SK-N-SH (cell line): ENCODE results near the gene APBA2. TPM values are rescaled to one million over a fixed set of nuclear protein-coding genes. Genes with fewer than 3 reads are reported as not detected.

Experiments
- CTCF ChIA-PET: fragments of 300-600, 350-600 bp; formaldehyde crosslinking; extraction: SDS; loops from one replicate; lab custom pipeline; 2021; lab: Yijun Ruan, JAX
- POLR2A ChIA-PET: fragments of 350-600 bp; sonication (Branson Sonifier 250); formaldehyde crosslinking; extraction: SDS; loops from one replicate; lab custom pipeline; 2020; ENCODE audit warnings: antibody characterized with exemption, inconsistent platforms; lab: Yijun Ruan, JAX
- DNase-seq: peaks from one replicate; pipeline ENCODE4 v3.0.0; 2012
- H2AFZ ChIP-seq: fragments of 200-600 bp; sonication (generic); 2 replicates; pipeline ENCODE4 v1.8.1; 2016; ENCODE audit warnings: antibody characterized with exemption, mild to moderate bottlenecking, low read depth
- H3F3A ChIP-seq: fragments of 200-600 bp; sonication (generic); replicated peaks from 2 replicates; pipeline ENCODE3; 2016; ENCODE audit warnings: antibody characterized with exemption, mild to moderate bottlenecking; ENCODE audit not compliant: insufficient read depth
- H3K27ac ChIP-seq, 2 experiments: fragments of 200-500 bp in 1 of 2; fragments of 200-600 bp in 1 of 2; sonication (Bioruptor generic) in 1 of 2; sonication (generic), shearing (Covaris generic) in 1 of 2; 2 replicates each; pipeline versions ENCODE4 v1.5.1 to v1.6.1; 2014 to 2016; ENCODE audit warnings: low read depth in 2 of 2, inconsistent platforms in 1 of 2, low read length in 1 of 2, mild to moderate bottlenecking in 1 of 2, mixed read lengths in 1 of 2
- H3K27me3 ChIP-seq: fragments of 200-600 bp; sonication (generic), shearing (Covaris generic); 2 replicates; pipeline ENCODE4 v1.6.1; 2016; ENCODE audit warnings: mixed run types; ENCODE audit not compliant: insufficient read depth
- H3K36me3 ChIP-seq, 2 experiments: fragments of 200-500 bp in 1 of 2; fragments of 200-600 bp in 1 of 2; sonication (Bioruptor generic) in 1 of 2; sonication (generic) in 1 of 2; replicated peaks in 1 of 2; 2 replicates each; pipeline versions ENCODE3 to v1.5.1; 2014 to 2016; ENCODE audit warnings: low read length in 1 of 2, mild to moderate bottlenecking in 1 of 2; ENCODE audit not compliant: insufficient read depth in 2 of 2, control insufficient read depth in 1 of 2
- H3K4me1 ChIP-seq, 2 experiments: fragments of 200-500 bp in 1 of 2; fragments of 200-600 bp in 1 of 2; sonication (Bioruptor generic) in 1 of 2; sonication (generic), shearing (Covaris generic) in 1 of 2; 2 replicates each; pipeline versions ENCODE4 v1.5.1 to v1.6.1; 2014 to 2016; ENCODE audit warnings: low read depth in 1 of 2, low read length in 1 of 2, mixed run types in 1 of 2; ENCODE audit not compliant: insufficient read depth in 2 of 2, control insufficient read depth in 1 of 2
- H3K4me2 ChIP-seq: fragments of 200-600 bp; sonication (generic), shearing (Covaris generic); 2 replicates; pipeline ENCODE4 v1.6.1; 2017; ENCODE audit warnings: mixed run types
- H3K4me3 ChIP-seq, 2 experiments: fragments of 200-500 bp in 1 of 2; fragments of 200-600 bp in 1 of 2; sonication (Bioruptor generic) in 1 of 2; sonication (generic), shearing (Covaris generic) in 1 of 2; 2 replicates each; pipeline versions ENCODE4 v1.5.1 to v1.8.1; 2014 to 2016; ENCODE audit warnings: low read depth in 2 of 2, inconsistent platforms in 1 of 2, low read length in 1 of 2, mild to moderate bottlenecking in 1 of 2, mixed read lengths in 1 of 2, moderate library complexity in 1 of 2
- H3K79me2 ChIP-seq: fragments of 200-600 bp; sonication (generic); 2 replicates; pipeline ENCODE4 v1.8.1; 2017; ENCODE audit warnings: mild to moderate bottlenecking; ENCODE audit not compliant: insufficient read depth
- H3K9ac ChIP-seq: fragments of 200-600 bp; sonication (generic); 2 replicates; pipeline ENCODE4 v1.6.1; 2017; ENCODE audit warnings: mixed run types
- H3K9me2 ChIP-seq: fragments of 200-600 bp; sonication (generic); 2 replicates; pipeline ENCODE4 v1.6.1; 2017; ENCODE audit warnings: mixed run types
- H3K9me3 ChIP-seq: fragments of 200-600 bp; sonication (generic); 2 replicates; pipeline ENCODE4 v1.6.1; 2017; ENCODE audit warnings: mixed run types, mild to moderate bottlenecking, moderate library complexity
- H4K20me1 ChIP-seq: fragments of 200-600 bp; sonication (generic); 2 replicates; pipeline ENCODE4 v1.6.1; 2017; ENCODE audit warnings: mild to moderate bottlenecking, mixed run types; ENCODE audit not compliant: insufficient read depth
- CTCF ChIP-seq: fragments of 200-600 bp; sonication (generic); IDR thresholded peaks from 2 replicates; pipeline ENCODE4 v1.6.1; 2017; ENCODE audit warnings: antibody characterized with exemption, mild to moderate bottlenecking, moderate library complexity
- ELF1 ChIP-seq: IDR thresholded peaks from 2 replicates; pipeline ENCODE4 v1.4.0; 2012
- EP300 ChIP-seq, 2 experiments: IDR thresholded peaks; 2 replicates each; pipeline versions ENCODE4 v1.4.0 to v1.6.1; 2012; ENCODE audit warnings: borderline replicate concordance in 1 of 2, low read depth in 1 of 2, low read length in 1 of 2
- FOXM1 ChIP-seq: IDR thresholded peaks from 2 replicates; pipeline ENCODE4 v1.4.0; 2012; ENCODE audit warnings: low read depth, mild to moderate bottlenecking
- GATA2 ChIP-seq: sonication (generic); formaldehyde crosslinking; IDR thresholded peaks from 2 replicates; pipeline ENCODE4 v1.5.0; 2020; ENCODE audit warnings: mild to moderate bottlenecking, missing genetic modification reagents
- JUND ChIP-seq: IDR thresholded peaks from 2 replicates; pipeline ENCODE4 v1.4.0; 2012
- MEF2A ChIP-seq: IDR thresholded peaks from 2 replicates; pipeline ENCODE4 v1.4.0; 2012; ENCODE audit warnings: low read depth, borderline replicate concordance
- NFIC ChIP-seq: IDR thresholded peaks from 2 replicates; pipeline ENCODE4 v1.4.0; 2012; ENCODE audit warnings: borderline replicate concordance
- NRF1 ChIP-seq: IDR thresholded peaks from 2 replicates; pipeline ENCODE4 v1.6.1; 2012; ENCODE audit warnings: low read depth, mild to moderate bottlenecking, low read length
- PBX3 ChIP-seq: IDR thresholded peaks from 2 replicates; pipeline ENCODE4; 2012
- POLR2AphosphoS5 ChIP-seq: IDR thresholded peaks from 2 replicates; pipeline ENCODE4 v1.6.1; 2012; ENCODE audit warnings: low read depth, low read length
- RAD21 ChIP-seq: IDR thresholded peaks from 2 replicates; pipeline ENCODE4 v1.6.1; 2012; ENCODE audit warnings: mild to moderate bottlenecking, low read length
- RCOR1 ChIP-seq: fragments of 150-350 bp; IDR thresholded peaks from 2 replicates; pipeline ENCODE4 v1.6.1; 2017; ENCODE audit warnings: antibody characterized with exemption, low read length
- RFX5 ChIP-seq: IDR thresholded peaks from 2 replicates; pipeline ENCODE4 v1.6.1; 2012; ENCODE audit warnings: mild to moderate bottlenecking, improper control_type of control experiment, low read length
- RXRA ChIP-seq: IDR thresholded peaks from 2 replicates; pipeline ENCODE4 v1.4.0; 2012; ENCODE audit warnings: low read depth, mild to moderate bottlenecking, borderline replicate concordance
- TAF1 ChIP-seq: IDR thresholded peaks from 2 replicates; pipeline ENCODE4 v1.6.1; 2012; ENCODE audit warnings: low read depth, mild to moderate bottlenecking, low read length, moderate library complexity, borderline replicate concordance
- TCF12 ChIP-seq: IDR thresholded peaks from 2 replicates; pipeline ENCODE4 v1.4.0; 2012
- TEAD4 ChIP-seq: IDR thresholded peaks from 2 replicates; pipeline ENCODE4 v1.4.0; 2012; ENCODE audit warnings: mild to moderate bottlenecking, borderline replicate concordance; ENCODE audit not compliant: insufficient read depth
- USF2 ChIP-seq: fragments of 150-350 bp; IDR thresholded peaks from 2 replicates; pipeline ENCODE4 v1.6.1; 2017; ENCODE audit warnings: antibody characterized with exemption, low read length, low read depth, borderline replicate concordance
- ZBTB33 ChIP-seq: IDR thresholded peaks from 2 replicates; pipeline ENCODE4 v1.4.0; 2012; ENCODE audit warnings: low read depth, borderline replicate concordance
- WGBS: methylation state at CpG from one replicate; pipeline ENCODE4 v1.1.6; 2017; ENCODE audit warnings: low lambda C conversion rate; 5-methylcytosine and 5-hydroxymethylcytosine counted together
- polyA plus RNA-seq, 3 experiments: library from polyadenylated mRNA; depleted of rRNA; stranded (reverse); fragments of >200 nt; gene quantifications; 2 replicates each; pipeline ENCODE4 v1.2.3, GENCODE V29; 2012

The APBA2 gene
- polyA plus RNA-seq, 1 of the 3 experiments (the other 2 are of a cell fraction) = 12.7 TPM

GRCh38 chr15:28888900-28889299 is 3.1 kb downstream of the APBA2 start:
- no peaks in the 10 kb centered on the region for H3K9me2 ChIP-seq
- no peak overlapping the region for H3K4me3 ChIP-seq
- no peaks in the 10 kb centered on the region for H3K36me3 ChIP-seq
- H3F3A ChIP-seq = no peaks in the 10 kb centered on the region
- H4K20me1 ChIP-seq = no peaks in the 10 kb centered on the region
- no peaks in the 10 kb centered on the region for H3K79me2 ChIP-seq
- H3K4me2 ChIP-seq = no peak overlapping the region
- no peaks in the 10 kb centered on the region for H3K27me3 ChIP-seq
- TF ChIP-seq ZBTB33 = no peak
- no peak for TF ChIP-seq EP300 (IDR thresholded peaks at IDR 0.05; ENCODE audit: borderline replicate concordance in 1 of 2, low read depth in 1 of 2, low read length in 1 of 2)
- TF ChIP-seq RFX5 = no peak
- no peak for TF ChIP-seq TAF1
- TF ChIP-seq NRF1 = no peak
- no peak for TF ChIP-seq JUND
- TF ChIP-seq RXRA = no peak
- TF ChIP-seq MEF2A = no peak
- no peak for TF ChIP-seq ELF1
- no peak for TF ChIP-seq TEAD4
- TF ChIP-seq POLR2AphosphoS5 = no peak
- no peak for TF ChIP-seq PBX3
- no peak for TF ChIP-seq RCOR1
- TF ChIP-seq NFIC = no peak
- no peak overlapping the region for H3K27ac ChIP-seq
- no peaks in the 10 kb centered on the region for H3K9me3 ChIP-seq
- H3K4me1 ChIP-seq = peaks cover 0 to 44% of the 10 kb centered on the region in 2 experiments; a peak in 1 of 4 replicates
- no peak overlapping the region for H3K9ac ChIP-seq
- no peak for DNase-seq
- no peak overlapping the region for H2AFZ ChIP-seq
- WGBS = 74% methylated on average over 3 of the region's 10 CpGs
- CTCF ChIA-PET = interaction anchor here (1.4 to 2.3 kb wide), 3 partner anchors 13 to 23 kb away, joined by 6 read pairs; no protein-coding TSS in a partner anchor
- POLR2A ChIA-PET = no interaction called here

GRCh38 chr15:28889346-28889745 is 3.6 kb downstream of the APBA2 start:
- Histone ChIP-seq H3K27ac (no peak overlapping the region), H3K79me2 (no peaks in the 10 kb centered on the region)
- TF ChIP-seq EP300 (IDR thresholded peaks at IDR 0.05; ENCODE audit: borderline replicate concordance in 1 of 2, low read depth in 1 of 2, low read length in 1 of 2) (no peak), GATA2 (no peak), FOXM1 (no peak), CTCF (no peak), NRF1 (no peak), JUND (no peak), USF2 (no peak), RAD21 (no peak), RXRA (no peak), TCF12 (no peak)
- TF ChIP-seq, all 33 proteins: peak for 0
- Histone ChIP-seq H3K4me2 (no peak overlapping the region), H3K36me3 (no peaks in the 10 kb centered on the region), H3K9me2 (no peaks in the 10 kb centered on the region), H3K4me1 (peaks cover 0 to 46% of the 10 kb centered on the region in 2 experiments; a peak in 1 of 4 replicates), H3K27me3 (no peaks in the 10 kb centered on the region), H4K20me1 (no peaks in the 10 kb centered on the region), H3K4me3 (no peak overlapping the region), H3K9me3 (no peaks in the 10 kb centered on the region), H2AFZ (no peak overlapping the region), H3F3A (no peaks in the 10 kb centered on the region), H3K9ac (no peak overlapping the region)
- 86% methylated on average over 3 of the region's 3 CpGs for WGBS
- CTCF ChIA-PET = interaction anchor here (2.3 kb wide), 1 partner anchor 23 kb away, joined by 6 read pairs; no protein-coding TSS in a partner anchor
- DNase-seq = no peak
- POLR2A ChIA-PET = no interaction called here
